IMR-90 (cell line): ENCODE results near the gene HOMER3.

Experiments
- CTCF ChIP-seq: conservative IDR thresholded peaks from 2 replicates; pipeline ENCODE4 v1.5.1; 2012; ENCODE audit warnings: mild to moderate bottlenecking, low read depth, low read length, improper control_type of control experiment
- POLR2A ChIP-seq: IDR thresholded peaks from 2 replicates; pipeline ENCODE4 v1.6.1; 2012; ENCODE audit warnings: mild to moderate bottlenecking, low read depth, low read length
- RCOR1 ChIP-seq: IDR thresholded peaks from 2 replicates; pipeline ENCODE4 v1.6.1; 2012; ENCODE audit warnings: mild to moderate bottlenecking, low read length, improper control_type of control experiment; ENCODE audit not compliant: insufficient replicate concordance

- TF ChIP-seq CTCF (no peak), POLR2A (no peak), RCOR1 (no peak)
Observed at GRCh38 chr19:18922228-18922985, 18.6 kb downstream of the HOMER3 start.
